ENCODE results near the gene HMG20B. TPM values are rescaled to one million over a fixed set of nuclear protein-coding genes. Genes with fewer than 3 reads are reported as not detected.

Gene HMG20B
- total RNA-seq, 6 donors from 2014 or later: 79.5 to 183 (median 85.9) TPM

GRCh38 chr19:3535981-3536380 lies 36.8 kb upstream of the HMG20B start:
- DNase-seq: no peak
- whole genome bisulfite sequencing, 2 donors: 89 to 95% methylated on average over 9 to 10 of the region's 10 CpGs
- Histone ChIP-seq H3K27ac (no peak overlapping the region), H3K4me3 (no peak overlapping the region), H3K36me3 (peaks cover 11 to 82% (median 54%) of the 10 kb centered on the region in 4 donors), H3K4me1 (no peaks in the 10 kb centered on the region), H3K27me3 (no peaks in the 10 kb centered on the region), H3K9me3 (no peaks in the 10 kb centered on the region)
- no peak for ATAC-seq (ENCODE audit: low FRiP score in 2 of 2)
- TF ChIP-seq POLR2A (IDR thresholded peaks at IDR 0.05) (no peak), CTCF (IDR thresholded peaks at IDR 0.05) (no peak), POLR2AphosphoS5 (IDR thresholded peaks at IDR 0.05) (no peak), EP300 (IDR thresholded peaks at IDR 0.05) (no peak)

GRCh38 chr19:3536429-3537100 lies 36.2 kb upstream of the HMG20B start:
- DNase-seq: peak in 1 of 2 donors; percentile 81
- peaks cover 8 to 76% (median 48%) of the 10 kb centered on the region in 4 donors for H3K36me3 ChIP-seq

GRCh38 chr19:3537101-3537437 lies 35.7 kb upstream of the HMG20B start:
- Histone ChIP-seq H3K27me3 (no peaks in the 10 kb centered on the region), H3K4me3 (no peak overlapping the region), H3K36me3 (peaks cover 3 to 71% (median 43%) of the 10 kb centered on the region in 4 donors), H3K4me1 (no peaks in the 10 kb centered on the region), H3K9me3 (no peaks in the 10 kb centered on the region), H3K27ac (no peak overlapping the region)
- no peak for TF ChIP-seq EP300 (IDR thresholded peaks at IDR 0.05)
- TF ChIP-seq POLR2AphosphoS5 (IDR thresholded peaks at IDR 0.05): no peak
- TF ChIP-seq CTCF (IDR thresholded peaks at IDR 0.05): no peak
- TF ChIP-seq POLR2A (IDR thresholded peaks at IDR 0.05): no peak
- DNase-seq (peak in 1 of 2 donors; percentile 65), ATAC-seq (ENCODE audit: low FRiP score in 2 of 2) (peak in 1 of 2 donors; percentile 1)
- 66 to 70% methylated on average over 12 to 13 of the region's 13 CpGs for WGBS, 2 donors

More at GRCh38 chr19:3536429-3537100, 36.2 kb upstream of the HMG20B start:
- Histone ChIP-seq H3K9me3 (no peaks in the 10 kb centered on the region), H3K4me3 (no peak overlapping the region), H3K4me1 (no peaks in the 10 kb centered on the region), H3K27me3 (no peaks in the 10 kb centered on the region), H3K27ac (no peak overlapping the region)
- peak in 1 of 2 donors; percentile 40 for ATAC-seq (ENCODE audit: low FRiP score in 2 of 2)
- WGBS, 2 donors: 91 to 95% methylated on average over 4 to 15 of the region's 27 CpGs
- TF ChIP-seq EP300 (IDR thresholded peaks at IDR 0.05): no peak
- TF ChIP-seq POLR2AphosphoS5 (IDR thresholded peaks at IDR 0.05): no peak
- TF ChIP-seq POLR2A (IDR thresholded peaks at IDR 0.05): no peak
- no peak for TF ChIP-seq CTCF (IDR thresholded peaks at IDR 0.05)

GRCh38 chr19:3537438-3538240 lies 35.1 kb upstream of the HMG20B start:
- ATAC-seq (ENCODE audit: low FRiP score in 2 of 2) (peak in 1 of 2 donors; percentile 3), DNase-seq (peak in 1 of 2 donors; percentile 70)
- Histone ChIP-seq H3K4me3 (no peak overlapping the region), H3K9me3 (no peaks in the 10 kb centered on the region), H3K4me1 (no peaks in the 10 kb centered on the region), H3K27me3 (no peaks in the 10 kb centered on the region), H3K36me3 (peaks cover 0 to 66% (median 38%) of the 10 kb centered on the region in 4 donors), H3K27ac (no peak overlapping the region)
- TF ChIP-seq POLR2AphosphoS5 (IDR thresholded peaks at IDR 0.05) (no peak), CTCF (IDR thresholded peaks at IDR 0.05) (no peak), EP300 (IDR thresholded peaks at IDR 0.05) (no peak), POLR2A (IDR thresholded peaks at IDR 0.05) (no peak)
- 89% methylated on average over 21 to 22 of the region's 22 CpGs for WGBS, 2 donors
